HG03520 (cell line): ENCODE measurements around the gene CRCP.
"Not testable (repeated sequence)": the region's sequence is repeated elsewhere in the genome, so short reads cannot be mapped to it uniquely, and the experiment has no call there.

ENCODE experiments used
- ATAC-seq: cut with Tn5 transposase; IDR thresholded peaks from one replicate; pipeline ENCODE4 v1.9.1; 2021; ENCODE audit warnings: mild to moderate bottlenecking, moderate library complexity; ENCODE audit not compliant: unreplicated experiment

The CRCP gene

DNA sequence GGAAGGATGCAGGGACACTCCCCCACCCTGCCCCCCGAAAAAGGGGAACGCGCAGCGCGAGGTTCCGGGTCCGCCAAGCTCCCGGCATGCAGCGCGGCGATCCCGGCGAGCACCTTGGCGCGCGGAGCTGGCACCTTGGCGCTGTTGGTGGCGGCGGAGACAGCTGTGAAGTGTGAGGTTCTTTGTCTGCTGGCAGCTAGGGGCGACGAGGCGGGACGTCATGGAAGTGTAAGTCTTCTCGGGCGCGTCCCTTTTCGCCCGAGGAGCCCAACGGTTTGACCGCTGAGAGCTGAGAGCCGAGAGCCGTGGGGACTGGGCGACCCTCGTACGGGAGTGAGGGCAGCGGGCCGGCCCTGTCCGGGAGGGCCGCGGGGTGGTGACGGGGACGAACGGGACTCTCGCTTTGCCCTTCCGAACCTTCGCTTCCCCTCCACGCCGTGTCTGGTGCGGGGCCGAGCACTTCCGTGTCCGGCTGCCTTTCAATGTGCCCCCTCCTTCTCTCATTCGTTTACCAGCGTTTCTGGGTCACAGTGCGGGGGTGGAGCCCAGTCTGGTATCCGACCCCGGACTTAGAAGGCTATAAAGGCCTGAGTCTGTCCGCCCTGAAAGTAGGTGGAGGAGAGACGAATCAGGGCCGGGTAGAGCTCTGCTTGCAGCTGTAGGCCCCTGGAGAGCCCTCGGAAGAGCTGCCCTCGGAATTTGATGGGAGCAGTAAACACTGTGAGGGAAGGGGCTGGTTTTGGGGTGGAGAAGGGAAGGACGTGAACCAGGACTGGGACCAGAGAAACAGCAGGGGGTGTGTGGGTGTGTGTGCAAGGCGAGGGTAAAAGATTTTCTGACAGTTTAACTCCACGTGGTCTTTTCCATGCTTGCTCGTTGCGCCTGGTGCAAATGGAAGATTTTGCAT lies at the start of gene CRCP:
CRCP (plus strand) TSS at position 105 of the 907 bp plus-strand sequence; CDS start at position 221, 116 bp downstream.
- peak; percentile 87 for ATAC-seq

GRCh38 chr7:66069732-66070131 lies 44.9 kb upstream of the CRCP start:
- ATAC-seq, result no peak

DNA sequence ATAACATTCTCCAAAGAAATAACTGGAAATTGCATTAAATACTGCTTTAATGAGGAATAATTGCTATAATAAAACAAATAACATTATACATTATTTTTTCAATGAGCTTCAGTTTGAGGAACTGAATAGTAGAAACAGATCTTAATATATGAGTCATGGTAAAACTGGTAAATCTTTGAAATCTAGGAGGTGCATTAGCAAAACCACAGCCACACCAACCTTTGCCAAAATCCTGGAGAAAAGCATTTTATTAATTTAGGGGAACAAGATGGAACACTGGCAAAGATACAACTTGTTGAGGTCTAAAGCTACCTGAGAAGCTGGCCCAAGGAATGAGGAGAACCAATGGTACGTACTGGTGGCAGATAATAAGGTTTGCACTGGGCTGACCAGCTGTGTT lies 44.4 kb upstream of the CRCP start:
- no peak for ATAC-seq

- ATAC-seq, result not testable (repeated sequence)
These were observed 42.4 kb upstream of the CRCP start for GRCh38 chr7:66072208-66072607.

- ATAC-seq, result peak; percentile 98
These were observed 38.8 kb upstream of the CRCP start, which contains the start of gene ASL for GRCh38 chr7:66075590-66076461. Gene ASL, plus strand, starts transcription at chr7:66075819. Its CDS starts 263 bp downstream, at chr7:66076082.

DNA sequence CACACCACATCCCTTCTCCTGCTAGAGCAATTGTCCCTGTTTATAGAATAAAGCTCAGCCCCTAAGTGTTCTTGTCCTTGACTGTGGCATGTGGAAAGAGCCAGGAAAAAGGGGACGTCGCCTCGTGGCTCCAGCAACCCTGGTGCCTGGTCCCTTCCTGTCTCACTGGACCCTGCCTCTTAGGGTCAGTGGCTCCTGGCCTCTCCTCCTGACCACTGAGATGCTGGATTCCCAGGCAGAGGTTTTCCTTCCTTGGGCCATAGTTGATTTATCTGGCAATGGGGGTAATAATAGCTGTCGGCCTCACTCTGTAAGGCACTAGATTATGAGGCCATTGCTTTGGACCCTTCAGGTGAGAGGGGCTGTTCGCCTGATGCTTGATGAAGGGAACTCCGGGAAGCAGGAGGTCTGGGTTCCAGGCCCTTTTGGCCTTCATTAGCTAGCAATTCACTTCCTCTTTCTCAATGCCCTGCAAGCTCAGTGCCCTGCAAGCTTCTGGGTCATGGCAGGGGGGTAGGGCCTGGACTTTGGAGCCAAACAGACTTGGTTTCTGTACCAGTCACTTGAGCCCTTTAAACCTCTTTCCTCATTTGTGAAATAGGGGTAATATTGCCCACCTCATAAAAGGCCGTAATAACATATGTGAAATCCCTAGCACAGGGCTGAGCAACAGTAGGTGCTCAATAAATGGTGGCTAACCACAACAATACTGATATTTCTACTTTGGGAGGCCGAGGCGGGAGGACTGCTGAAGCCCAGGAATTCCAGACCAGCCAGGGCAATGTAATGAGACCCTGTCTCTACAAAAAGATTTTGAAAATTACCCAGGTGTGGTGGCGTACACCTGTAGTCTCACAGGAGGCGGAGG lies 38.0 kb upstream of the CRCP start:
- ATAC-seq, result no peak

DNA sequence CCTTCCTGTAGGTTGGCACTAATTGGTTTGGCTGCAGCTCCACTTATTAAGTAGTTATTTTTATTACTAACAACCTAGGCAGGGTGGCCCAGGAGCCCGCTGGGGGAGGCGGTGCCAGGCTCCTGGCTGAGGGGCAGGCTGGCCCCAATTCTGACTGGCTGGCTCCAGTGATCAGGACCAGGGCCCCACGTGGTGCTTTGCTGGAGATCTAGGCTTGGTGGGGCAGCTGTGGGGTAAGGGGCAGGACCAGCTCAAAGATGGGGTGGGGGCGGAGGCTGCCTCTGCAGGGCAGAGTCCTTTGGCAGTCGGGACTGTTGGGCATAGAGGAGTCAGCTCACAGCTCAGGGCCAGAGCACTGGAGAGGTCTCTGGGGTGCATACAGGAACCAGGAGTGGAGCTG lies 36.6 kb upstream of the CRCP start:
- ATAC-seq, result no peak

GRCh38 chr7:66082083-66082482 lies 32.6 kb upstream of the CRCP start:
- ATAC-seq, result no peak

DNA sequence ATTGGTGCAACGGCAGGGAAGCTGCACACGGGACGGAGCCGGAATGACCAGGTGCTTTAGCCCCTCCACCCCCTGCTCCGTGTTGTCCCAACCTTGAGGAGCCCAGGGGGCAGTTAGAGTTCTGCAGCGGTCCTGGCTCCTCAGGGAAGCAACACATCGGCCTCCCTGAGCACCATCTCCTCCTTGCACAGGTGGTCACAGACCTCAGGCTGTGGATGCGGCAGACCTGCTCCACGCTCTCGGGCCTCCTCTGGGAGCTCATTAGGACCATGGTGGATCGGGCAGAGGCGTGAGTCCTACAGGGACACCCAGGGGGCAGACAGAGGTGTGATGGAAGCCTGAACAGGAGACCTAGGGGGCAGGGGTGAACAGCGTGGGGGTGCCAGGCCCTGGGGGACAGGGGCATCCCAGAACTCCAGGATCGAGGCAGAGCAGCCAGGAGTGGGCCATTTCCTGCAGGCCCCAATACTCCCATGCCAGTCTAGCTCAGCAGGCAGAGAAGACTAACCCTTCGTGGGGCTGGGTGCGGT lies 31.7 kb upstream of the CRCP start:
- ATAC-seq, result no peak

- no peak for ATAC-seq
These were observed 31.0 kb upstream of the CRCP start for GRCh38 chr7:66083677-66084076.

DNA sequence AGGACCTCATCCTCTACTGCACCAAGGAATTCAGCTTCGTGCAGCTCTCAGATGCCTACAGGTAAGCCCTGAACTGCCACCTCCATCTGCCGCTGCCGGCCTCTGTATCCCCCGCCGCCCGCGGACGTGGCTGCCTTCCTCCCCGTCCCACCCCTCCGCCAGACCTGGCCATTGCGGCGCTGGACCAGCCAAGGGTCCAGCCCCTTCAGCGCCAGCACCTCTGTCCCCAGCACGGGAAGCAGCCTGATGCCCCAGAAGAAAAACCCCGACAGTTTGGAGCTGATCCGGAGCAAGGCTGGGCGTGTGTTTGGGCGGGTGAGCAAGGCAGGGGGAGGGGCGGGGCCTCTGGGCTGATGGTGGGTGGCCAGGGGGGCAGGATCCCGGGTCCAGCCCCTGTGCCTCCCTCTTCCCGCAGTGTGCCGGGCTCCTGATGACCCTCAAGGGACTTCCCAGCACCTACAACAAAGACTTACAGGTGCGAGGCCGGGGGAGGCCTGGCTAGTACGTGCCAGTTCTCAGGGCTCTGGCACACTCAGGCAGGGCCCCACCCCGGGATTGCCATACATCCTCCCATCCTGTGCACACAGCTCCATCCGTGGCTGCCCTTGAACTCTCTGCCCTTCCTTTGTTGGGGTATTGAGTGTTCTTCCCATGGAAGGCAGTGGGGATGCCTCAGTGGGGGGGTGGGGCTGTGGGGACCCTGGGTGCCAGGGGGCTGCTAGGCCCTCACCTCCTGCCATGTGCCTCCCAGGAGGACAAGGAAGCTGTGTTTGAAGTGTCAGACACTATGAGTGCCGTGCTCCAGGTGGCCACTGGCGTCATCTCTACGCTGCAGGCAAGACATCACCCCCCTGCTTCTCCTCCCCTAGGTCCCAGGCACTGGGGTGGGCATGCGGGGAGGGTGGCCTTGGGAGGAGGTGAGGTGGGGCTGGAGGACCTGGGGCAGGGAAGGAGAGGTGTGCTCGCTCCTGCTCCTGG lies 25.5 kb upstream of the CRCP start:
- no peak for ATAC-seq

DNA sequence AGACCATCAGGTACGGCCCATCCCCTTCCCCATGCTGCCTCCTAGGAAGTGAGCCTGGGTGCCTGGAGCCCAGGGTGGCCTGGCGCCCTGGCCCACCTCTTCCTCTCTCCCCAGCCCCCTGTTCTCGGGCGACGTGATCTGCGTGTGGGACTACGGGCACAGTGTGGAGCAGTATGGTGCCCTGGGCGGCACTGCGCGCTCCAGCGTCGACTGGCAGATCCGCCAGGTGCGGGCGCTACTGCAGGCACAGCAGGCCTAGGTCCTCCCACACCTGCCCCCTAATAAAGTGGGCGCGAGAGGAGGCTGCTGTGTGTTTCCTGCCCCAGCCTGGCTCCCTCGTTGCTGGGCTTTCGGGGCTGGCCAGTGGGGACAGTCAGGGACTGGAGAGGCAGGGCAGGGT lies 22.0 kb upstream of the CRCP start:
- no peak for ATAC-seq

DNA sequence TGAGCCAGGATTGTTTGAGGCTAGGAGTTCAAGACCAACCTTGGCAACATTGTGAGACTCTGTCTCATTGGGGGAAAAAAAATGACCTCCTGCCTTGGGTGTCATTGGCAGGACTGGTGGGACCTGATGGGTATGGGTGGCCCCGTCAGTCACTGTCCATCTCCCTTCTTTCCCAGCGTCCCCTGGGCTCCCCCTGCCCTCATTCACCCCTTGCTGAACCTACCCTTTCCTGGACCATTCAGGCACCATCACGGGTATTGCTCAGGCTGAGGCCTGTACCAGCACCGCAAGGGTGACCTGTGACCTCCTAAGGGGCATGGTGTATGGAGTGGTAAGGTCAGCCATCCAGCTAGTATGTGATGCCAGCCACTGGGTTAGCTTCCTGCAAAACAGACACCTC lies 19.6 kb upstream of the CRCP start:
- no peak for ATAC-seq

- no peak for ATAC-seq
These were observed 15.5 kb upstream of the CRCP start for GRCh38 chr7:66099232-66099550.

GRCh38 chr7:66099551-66100407 lies 14.9 kb upstream of the CRCP start:
- peak; percentile 63 for ATAC-seq

DNA sequence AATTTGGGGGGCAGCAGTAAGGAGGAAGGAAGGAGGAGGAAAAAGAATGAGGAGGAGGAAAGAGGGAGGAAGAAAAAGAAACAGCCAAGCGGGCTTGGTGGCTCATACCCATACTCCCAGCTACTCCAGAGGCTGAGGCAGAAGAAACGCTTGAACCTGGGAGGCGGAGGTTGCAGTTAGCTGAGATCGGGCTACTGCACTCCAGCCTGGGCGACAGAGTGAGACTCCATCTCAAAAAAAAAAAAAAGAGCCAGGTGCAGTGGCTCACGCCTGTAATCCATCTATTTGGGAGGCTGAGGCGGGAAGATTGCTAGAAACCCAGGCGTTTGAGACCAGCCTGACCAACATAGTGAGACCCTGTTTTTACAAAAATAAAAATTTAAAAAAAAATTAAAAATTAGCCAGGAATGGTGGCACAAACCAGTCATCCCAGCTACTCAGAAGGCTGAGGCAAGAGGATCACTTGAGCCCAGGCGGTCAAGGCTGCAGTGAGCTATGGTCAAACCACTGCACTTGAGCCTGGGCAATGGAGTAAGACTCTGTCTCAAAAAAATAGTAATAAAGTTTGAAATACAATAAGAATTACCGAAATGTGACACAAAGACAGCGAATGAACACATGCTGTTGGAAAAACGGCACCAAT lies 14.1 kb upstream of the CRCP start:
- no peak for ATAC-seq

- not testable (repeated sequence) for ATAC-seq
These were observed 12.5 kb upstream of the CRCP start for GRCh38 chr7:66102168-66102567.

DNA sequence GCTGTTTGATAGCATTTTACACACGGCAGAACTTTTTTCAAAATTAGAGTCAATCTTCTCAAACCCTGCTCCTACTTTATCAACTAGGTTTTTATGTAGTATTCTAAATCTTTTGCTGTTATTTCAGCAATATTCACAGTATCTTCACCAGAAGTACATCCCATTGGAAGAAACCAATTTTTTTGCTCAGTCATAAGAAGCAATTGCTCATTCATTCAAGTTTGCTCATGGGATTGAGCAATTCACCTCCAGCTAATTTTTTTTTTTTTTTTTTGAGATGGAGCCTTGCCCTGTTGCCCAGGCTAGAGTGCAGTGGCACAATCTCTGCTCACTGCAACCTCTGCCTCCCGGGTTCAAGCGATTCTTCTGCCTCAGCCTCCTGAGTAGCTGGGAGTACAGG lies 10.7 kb upstream of the CRCP start:
- not testable (repeated sequence) for ATAC-seq
